NB4 (cell line): Measurements from ENCODE around the gene TIAM2.

Experiments
- CTCF ChIP-seq: IDR thresholded peaks from one replicate; pipeline ENCODE4 v1.5.1; 2012; ENCODE audit warnings: low read depth, low read length
- MYC ChIP-seq: IDR thresholded peaks from 2 replicates; pipeline ENCODE4 v1.6.1; 2011; ENCODE audit warnings: low read depth, low read length
- POLR2A ChIP-seq: IDR thresholded peaks from 2 replicates; pipeline ENCODE4 v1.6.1; 2011; ENCODE audit warnings: mild to moderate bottlenecking; ENCODE audit not compliant: insufficient read length; ENCODE audit errors: extremely low read depth

DNA sequence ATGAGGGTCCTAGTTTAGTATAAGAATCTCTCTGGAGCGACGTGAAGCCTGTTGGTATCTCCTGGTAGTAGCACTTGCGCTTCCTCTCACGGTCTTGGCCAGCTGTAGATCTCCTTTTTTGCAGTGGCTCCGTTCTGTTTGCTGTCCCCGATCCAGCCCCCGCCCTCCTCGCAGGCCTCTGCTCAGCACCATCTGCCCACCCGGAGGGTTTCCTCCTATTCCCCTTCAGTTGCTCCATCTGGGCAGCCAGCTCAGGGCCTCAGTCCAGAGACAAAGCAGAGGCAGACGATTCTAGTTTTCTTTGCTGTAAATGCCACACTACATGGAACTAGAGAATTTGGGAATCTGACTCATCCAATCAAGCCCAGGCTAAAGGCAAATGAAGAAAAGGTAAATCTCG is 126.6 kb downstream of the TIAM2 start:
- TF ChIP-seq POLR2A (no peak), CTCF (no peak), MYC (no peak)
